HG03521 (cell line): ENCODE results near the gene LGALS7B.
"Not testable (repeated sequence)": the region's sequence is repeated elsewhere in the genome, so short reads cannot be mapped to it uniquely, and the experiment has no call there.

Source experiments
- ATAC-seq: cut with Tn5 transposase; IDR thresholded peaks from one replicate; pipeline ENCODE4 v1.9.1; 2021; ENCODE audit warnings: mild to moderate bottlenecking, moderate library complexity; ENCODE audit not compliant: unreplicated experiment

The LGALS7B gene

GRCh38 chr19:38816131-38816750 is 27.2 kb downstream of the LGALS7B start:
- no peak for ATAC-seq

GRCh38 chr19:38817081-38817480 is 28.1 kb downstream of the LGALS7B start:
- ATAC-seq: no peak

GRCh38 chr19:38819231-38819920 is 30.4 kb downstream of the LGALS7B start:
- no peak for ATAC-seq

- ATAC-seq: not testable (repeated sequence)
Observed at GRCh38 chr19:38821230-38821825, 32.3 kb downstream of the LGALS7B start.

- not testable (repeated sequence) for ATAC-seq
Observed at GRCh38 chr19:38825936-38826335, 36.9 kb downstream of the LGALS7B start.

DNA sequence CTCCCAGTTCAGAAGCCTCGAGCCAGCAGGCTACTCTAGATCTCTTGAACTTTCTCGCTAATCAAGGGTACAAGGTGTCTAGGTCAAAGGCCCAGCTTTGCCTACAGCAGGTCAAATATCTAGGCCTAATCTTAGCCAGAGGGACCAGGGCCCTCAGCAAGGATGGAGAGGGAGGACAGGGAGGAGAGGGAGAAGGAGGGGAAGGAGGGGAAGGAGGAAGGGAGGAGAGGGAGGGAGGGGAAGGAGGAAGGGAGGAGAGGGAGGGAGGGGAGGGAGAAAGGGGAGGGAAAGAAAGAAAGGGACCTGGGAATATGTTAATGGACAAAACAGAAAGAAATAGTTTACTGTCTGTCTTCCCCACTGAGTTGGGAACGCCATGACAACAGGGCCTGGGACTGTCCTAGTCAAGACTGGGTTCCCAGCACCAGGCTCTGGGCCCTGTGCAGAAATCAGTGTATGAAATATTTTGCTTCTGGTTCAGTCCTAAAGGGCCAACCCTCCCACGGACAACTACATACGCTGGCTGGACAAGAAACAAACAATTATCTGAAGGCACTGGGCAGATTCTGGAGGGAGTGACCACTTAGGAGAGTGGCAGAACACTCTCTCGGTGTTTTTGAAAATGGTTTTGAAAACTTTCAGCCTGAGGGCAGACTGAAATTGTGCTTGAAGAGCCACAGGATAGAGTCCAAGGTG is 38.0 kb downstream of the LGALS7B start:
- no peak for ATAC-seq

DNA sequence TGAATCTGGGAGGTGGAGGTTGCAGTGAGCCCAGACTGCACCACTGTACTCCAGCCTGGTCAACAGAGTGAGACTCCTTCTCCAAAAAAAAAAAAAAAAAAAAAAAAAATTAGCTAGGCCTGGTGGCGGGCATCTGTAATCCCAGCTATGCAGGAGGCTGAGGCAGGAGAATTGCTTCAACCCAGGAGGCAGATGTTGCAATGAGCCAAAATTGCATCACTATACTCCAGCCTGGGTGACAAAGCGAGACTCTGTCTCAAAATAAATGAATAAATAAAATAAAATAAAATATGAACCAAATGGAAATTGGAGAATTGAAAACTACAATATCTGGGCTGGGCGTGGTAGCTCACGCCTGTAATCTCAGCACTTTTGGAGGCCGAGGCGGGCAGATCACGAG is 40.2 kb downstream of the LGALS7B start:
- not testable (repeated sequence) for ATAC-seq

DNA sequence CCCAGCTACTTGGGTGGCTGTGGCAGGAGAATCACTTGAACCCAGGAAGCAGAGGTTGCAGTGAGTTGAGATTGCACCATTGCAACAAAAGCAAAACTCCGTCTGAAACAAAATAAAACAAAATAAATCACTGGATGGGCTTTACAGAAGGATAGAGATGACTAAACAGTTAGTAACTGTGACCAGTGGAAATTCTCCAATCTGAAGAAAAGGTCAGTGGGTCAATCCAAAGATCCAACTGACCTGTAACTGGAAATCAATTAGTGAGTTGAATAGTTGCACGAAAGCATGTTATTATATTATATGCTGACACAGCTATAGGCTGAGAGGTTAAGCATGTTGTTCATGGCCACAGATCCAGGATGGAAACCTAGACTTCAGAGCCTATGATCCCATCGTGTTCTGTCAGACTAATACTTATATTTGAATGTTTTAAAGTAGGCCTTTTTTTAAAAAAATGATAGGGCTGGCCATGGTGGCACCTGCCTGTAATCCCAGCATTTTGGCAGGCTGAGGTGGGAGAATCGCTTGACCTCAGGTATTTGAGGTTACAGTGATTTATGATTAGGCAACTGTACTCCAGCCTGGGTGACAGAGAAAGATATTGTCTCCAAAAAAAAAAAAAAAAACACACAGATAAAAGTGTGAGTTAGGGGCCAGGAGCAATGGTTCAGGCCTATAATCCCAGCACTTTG is 41.2 kb downstream of the LGALS7B start:
- no peak for ATAC-seq

- ATAC-seq: peak; percentile 29
Observed at GRCh38 chr19:38831142-38831605, 42.2 kb downstream of the LGALS7B start.

DNA sequence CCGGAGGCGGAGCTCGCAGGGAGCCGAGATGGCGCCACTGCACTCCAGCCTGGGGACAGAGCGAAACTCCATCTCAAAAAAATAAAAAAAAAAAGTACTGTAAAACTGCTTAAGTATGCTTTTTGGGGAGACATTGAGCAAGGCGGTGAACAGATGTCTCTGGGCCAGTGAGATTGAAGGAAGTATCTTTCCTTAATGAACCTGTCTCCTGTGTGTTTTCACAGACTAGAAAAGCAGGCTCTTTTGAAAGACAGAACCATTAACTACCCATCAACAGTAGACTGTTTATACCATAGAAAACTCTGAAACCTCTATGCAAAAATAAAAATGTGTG is 44.1 kb downstream of the LGALS7B start:
- no peak for ATAC-seq

DNA sequence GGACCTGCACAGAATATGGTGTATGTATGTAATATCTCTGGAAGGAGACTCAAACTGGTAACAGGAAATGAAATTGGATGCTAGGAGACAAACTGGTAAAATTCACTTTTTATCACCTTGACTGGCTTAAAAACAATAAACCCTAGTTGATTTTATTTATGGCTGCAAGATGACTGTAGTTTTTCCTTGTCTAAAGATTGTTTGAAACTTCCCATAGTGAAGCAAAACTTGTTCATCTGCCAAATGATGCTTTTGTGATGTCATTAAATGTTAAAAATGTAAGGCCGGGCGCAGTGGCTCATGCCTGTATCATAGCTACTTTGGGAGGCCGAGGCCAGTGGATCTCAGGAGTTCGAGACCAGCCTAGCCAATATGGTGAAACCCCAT is 45.1 kb downstream of the LGALS7B start:
- ATAC-seq: no peak

DNA sequence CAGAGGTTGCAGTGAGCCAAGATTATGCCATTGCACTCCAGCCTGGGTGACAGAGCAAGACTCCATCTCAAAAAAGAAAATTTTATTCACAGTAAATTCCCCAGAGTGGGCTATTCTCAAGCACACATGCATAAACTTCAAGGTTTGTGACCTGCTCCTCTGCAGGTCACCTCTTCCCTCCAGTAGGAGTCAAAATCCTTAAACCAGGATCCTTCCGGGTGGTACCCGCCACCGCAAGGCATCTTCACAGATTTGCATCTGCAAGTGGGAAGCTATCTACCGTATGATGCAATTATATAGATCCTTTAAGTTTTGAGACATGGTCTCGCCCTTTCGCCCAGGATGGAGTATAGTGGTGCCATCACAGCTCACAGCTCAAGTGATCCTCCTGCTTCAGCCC is 45.6 kb downstream of the LGALS7B start:
- ATAC-seq: no peak

GRCh38 chr19:38836159-38836982 is 47.4 kb downstream of the LGALS7B start:
- no peak for ATAC-seq

DNA sequence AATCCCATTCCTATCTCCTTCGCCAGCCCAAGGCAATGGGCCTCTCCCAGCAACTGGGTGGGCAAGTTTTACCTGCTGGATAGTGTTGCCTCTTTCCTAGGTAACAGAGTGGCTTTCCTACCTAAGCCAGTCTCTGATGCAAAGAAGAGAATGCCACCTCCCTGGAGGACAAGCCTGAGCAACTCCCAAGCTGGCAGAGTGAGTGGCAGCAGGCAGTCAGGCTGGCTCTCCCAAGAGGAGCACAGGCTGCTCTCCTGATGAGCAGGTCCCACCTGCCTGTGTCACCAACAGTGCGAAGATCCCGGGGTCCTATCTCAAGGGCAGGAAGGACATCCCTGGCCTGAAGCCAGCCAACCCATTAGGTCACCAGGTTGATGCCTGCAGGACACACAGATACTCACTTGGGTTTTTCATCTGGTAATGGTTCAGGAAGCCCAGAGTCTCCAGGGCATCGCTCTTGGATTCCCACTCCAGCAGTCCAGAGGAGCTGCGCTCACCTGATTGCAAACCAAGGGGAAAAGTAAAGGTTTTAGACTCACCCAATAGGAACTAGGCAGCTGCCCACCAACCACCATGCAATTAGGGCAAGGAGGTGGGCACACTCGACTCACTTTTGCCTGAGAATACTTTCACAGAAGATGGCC is 48.1 kb downstream of the LGALS7B start:
- ATAC-seq: no peak

- no peak for ATAC-seq
Observed at GRCh38 chr19:38837656-38838121, 48.7 kb downstream of the LGALS7B start.

DNA sequence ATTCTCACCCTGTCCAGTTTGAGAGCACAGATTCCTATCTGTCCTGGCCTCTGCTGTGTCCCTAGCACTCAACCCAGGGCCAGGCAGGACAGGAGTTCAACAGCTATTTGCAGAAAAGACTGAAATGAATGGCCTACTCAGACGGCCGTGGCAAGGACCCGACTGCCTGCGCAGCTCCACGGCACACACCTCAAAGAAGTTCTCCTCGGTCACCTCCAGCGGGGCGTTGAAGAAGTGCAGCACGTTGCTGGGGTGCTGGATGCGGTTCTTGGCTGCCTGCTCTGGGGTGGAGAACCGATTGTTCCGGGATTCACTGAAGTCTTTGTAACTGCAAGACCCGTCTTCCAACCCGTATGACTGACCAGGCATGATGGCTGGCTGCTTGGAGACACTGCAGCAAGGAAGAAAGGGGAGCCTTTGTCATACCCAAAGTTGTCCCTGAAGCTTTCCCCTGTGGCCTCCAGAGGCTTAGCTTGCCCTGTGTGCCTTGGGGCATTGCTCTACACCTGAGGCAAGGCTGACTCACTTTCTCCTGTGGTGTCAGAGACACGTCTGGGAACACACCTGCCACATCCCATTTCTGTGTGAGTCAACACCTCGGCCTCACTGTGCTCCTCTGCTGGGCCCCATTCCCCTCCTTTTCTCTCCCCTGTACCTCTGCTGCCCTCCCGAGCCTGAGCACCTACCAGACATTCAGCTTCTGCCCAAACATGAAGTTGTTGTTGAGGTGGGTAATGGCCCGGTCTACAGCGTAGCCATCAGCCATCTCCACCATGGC is 49.4 kb downstream of the LGALS7B start:
- no peak for ATAC-seq

GRCh38 chr19:38838986-38839761 is 50.2 kb downstream of the LGALS7B start:
- ATAC-seq: no peak
